Body of pancreas (tissue), 4 donors: Measurements from ENCODE around the gene ADM2.
A peak's percentile ranks its signal among the peaks of the same experiment; 100 is the strongest.

Source experiments
- POLR2A ChIP-seq, 3 donors: fragments of 450-650 bp; IDR thresholded peaks; one replicate each; pipeline ENCODE4 v1.6.1; 2016; ENCODE audit warnings: antibody characterized with exemption in 3 of 3, mild to moderate bottlenecking in 2 of 3
- TF ChIP-seq, protein P1 (sequence below), 7 experiments: fragments of 450-650 bp in 4 of 7; fragments of 200-600 bp in 3 of 7; sonication (generic) in 3 of 7; IDR thresholded peaks; one replicate each; pipeline ENCODE4 v1.5.1; 2016 to 2019; ENCODE audit warnings: antibody characterized with exemption in 7 of 7

DNA sequence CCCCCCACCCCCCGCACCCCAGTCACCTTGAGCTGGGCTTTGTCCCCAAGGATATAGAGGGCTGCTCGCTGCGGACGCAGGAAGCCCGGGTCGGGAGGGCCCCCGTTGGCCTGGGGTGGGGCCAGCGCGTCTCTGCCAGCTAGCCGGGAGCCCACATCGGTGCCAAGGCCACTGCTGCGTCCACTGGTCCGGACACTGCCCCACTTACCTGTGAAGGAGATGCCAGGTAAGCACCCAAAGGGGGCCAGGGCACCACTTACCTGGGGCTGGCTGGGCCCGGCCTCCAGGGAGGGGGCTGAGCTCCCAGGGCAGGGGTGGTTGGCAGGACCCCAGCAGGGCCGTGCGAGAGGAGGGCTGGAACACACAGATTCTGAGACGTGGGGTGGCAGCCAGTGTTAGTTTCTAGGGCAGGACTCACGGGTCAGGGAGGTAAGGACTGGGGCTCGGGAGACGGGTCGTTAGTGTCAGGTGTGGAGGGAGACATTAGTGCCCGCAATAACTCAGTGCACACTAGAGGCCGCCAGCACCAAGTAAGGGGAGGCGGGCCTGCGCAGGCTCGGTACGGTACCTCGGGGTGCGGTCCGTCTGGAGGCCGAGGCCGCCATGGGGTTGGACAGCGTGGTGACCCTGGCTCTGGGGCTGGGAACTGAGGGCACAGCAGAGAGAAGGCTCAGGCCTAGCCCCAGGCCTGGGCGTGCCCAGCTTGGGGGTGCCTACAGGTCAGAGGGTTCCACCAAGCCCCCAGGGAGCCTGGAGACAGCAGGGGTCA, 24.7 kb upstream of the ADM2 start:
- TF ChIP-seq, protein P1, sequence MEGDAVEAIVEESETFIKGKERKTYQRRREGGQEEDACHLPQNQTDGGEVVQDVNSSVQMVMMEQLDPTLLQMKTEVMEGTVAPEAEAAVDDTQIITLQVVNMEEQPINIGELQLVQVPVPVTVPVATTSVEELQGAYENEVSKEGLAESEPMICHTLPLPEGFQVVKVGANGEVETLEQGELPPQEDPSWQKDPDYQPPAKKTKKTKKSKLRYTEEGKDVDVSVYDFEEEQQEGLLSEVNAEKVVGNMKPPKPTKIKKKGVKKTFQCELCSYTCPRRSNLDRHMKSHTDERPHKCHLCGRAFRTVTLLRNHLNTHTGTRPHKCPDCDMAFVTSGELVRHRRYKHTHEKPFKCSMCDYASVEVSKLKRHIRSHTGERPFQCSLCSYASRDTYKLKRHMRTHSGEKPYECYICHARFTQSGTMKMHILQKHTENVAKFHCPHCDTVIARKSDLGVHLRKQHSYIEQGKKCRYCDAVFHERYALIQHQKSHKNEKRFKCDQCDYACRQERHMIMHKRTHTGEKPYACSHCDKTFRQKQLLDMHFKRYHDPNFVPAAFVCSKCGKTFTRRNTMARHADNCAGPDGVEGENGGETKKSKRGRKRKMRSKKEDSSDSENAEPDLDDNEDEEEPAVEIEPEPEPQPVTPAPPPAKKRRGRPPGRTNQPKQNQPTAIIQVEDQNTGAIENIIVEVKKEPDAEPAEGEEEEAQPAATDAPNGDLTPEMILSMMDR (IDR thresholded peaks at IDR 0.05), result peak in 3 of 7 experiments; percentile 20 to 24 (median 21)
- no peak for TF ChIP-seq POLR2A (IDR thresholded peaks at IDR 0.05)
